GM21528 (cell line): ENCODE data around the gene TFCP2L1.
"Not testable (repeated sequence)": the region's sequence is repeated elsewhere in the genome, so short reads cannot be mapped to it uniquely, and the experiment has no call there.

Experiments
- ATAC-seq: cut with Tn5 transposase; IDR thresholded peaks from one replicate; pipeline ENCODE4 v1.9.1; 2021; ENCODE audit warnings: mild to moderate bottlenecking, moderate library complexity; ENCODE audit not compliant: unreplicated experiment, low FRiP score

Gene TFCP2L1

DNA sequence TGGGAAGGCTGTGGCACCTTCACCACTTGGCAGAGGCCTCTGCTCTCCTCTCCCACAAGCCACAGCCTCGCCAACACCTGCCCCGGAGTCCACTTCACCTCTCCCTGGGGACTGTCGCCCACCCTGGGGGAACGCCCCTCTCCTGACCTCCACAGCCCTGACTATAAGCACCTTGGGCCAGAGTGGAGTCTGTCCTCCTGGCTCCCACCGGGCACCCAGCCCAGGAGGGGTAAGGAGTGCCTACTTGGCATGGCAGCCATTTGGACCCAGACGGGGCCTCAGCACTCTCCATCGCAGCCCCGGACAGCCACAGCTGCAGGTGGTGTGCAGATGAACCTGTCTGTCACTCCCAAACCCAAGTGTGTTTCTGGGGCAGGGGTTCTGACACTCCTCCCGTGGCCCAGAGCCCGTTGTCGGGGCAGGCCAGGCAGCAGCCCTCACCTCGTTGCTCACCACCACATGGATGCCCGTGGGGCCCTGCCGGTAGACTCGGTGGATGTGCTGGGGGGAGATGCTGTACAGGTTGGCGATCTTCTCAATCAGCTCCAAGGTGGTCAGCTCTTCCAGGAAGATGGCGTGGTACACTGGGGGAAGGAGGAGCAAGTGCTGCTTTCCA, 53.5 kb downstream of the TFCP2L1 start:
- no peak for ATAC-seq

DNA sequence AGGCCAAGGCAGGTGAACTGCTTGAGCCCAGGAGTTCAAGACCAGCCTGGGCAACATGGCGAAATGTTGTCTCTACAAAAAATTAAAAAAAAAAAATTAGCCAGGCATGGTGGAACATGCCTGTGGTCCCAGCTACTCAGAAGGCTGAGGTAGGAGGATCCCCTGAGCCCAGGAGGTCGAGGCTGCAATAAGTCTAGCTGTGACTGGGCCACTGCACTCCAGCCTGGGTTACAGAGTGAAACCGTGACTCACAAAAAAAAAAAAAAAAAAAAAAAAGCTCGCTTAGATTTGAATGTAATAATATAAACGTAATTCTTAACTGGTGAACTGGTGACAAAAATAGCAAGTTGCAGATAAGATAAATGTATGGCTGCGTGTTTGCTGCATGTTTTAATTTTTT, 56.5 kb downstream of the TFCP2L1 start:
- no peak for ATAC-seq

DNA sequence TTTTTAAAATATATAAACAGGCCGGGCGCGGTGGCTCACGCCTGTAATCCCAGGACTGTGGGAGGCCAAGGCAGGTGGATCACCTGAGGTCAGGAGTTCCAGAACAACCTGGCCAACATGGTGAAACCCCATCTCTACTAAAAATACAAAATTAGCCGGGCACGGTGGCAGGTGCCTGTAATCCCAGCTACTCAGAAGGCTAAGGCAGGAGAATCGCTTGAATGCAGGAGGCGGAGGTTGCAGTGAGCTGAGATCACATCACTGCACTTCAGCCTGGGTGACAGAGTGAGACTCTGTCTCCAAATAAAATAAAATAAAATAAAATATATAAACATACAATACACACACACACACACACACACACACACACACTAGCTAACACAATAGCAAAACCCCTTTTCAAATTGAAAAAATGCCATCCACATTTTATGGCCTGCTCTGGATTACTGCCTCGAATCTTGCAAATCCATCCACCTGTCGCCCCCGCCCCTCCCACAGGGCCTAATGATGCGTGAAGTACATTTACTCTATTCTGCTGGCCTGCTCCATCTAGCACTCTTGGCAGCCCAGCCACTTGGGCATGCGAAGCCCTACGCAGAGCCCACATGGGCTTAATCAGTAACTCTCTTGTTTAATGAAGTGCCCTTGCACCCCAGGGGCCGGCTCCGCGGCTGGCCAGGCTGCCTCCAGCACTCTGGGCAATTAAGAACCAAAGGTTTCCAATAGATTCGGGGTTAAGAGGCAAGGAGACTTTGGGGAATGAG, 57.4 kb downstream of the TFCP2L1 start:
- ATAC-seq = not testable (repeated sequence)

DNA sequence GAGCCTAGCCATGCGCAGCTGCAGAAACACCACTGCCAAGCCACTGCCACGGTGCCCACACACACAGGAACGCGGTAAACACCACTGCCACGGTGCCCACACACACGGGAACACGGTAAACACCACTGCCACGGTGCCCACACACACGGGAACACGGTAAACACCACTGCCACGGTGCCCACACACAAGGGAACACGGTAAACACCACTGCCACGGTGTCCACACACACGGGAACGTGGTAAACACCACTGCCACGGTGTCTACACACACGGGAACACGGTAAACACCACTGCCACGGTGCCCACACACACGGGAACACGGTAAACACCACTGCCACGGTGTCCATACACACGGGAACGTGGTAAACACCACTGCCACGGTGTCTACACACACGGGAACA, 59.3 kb downstream of the TFCP2L1 start:
- ATAC-seq = not testable (repeated sequence)

DNA sequence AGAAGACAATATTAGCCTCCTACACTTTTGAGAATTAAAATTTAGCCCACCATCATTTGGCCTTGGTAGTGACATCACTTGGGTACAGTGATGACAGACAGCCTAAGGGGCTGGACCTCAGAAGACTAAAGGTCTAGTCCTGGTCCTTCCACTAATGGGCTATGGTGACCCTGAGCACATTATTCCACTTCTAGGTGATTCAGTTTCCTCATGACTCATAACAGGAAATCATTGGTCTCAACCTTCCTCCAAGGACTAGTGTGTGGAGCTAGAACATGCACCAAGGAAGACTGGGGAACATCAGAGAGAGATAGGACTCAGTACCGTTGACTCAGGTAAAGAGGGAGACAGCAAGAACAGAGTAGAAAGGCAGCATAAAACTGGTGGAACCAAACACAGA, 64.0 kb downstream of the TFCP2L1 start:
- ATAC-seq = no peak

DNA sequence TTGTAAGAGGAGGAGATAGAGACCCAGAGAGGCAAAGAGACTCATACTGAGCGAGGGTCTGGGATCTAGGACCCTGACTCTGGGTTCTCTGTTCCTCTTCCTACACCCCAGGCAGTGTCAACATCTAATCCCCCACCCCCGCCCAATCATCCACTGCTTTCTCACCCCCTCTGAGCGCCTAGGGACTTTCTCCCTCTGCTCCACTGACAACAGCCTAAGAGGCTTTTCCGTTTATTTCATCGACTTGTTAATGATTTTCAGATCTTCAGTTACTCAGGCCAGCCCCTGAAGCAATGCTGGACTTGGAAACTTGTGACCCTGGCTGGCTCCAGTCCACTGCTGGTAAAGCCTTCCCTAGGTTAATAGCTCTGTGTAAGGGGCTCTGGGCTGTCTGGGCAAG, 65.1 kb downstream of the TFCP2L1 start:
- no peak for ATAC-seq

DNA sequence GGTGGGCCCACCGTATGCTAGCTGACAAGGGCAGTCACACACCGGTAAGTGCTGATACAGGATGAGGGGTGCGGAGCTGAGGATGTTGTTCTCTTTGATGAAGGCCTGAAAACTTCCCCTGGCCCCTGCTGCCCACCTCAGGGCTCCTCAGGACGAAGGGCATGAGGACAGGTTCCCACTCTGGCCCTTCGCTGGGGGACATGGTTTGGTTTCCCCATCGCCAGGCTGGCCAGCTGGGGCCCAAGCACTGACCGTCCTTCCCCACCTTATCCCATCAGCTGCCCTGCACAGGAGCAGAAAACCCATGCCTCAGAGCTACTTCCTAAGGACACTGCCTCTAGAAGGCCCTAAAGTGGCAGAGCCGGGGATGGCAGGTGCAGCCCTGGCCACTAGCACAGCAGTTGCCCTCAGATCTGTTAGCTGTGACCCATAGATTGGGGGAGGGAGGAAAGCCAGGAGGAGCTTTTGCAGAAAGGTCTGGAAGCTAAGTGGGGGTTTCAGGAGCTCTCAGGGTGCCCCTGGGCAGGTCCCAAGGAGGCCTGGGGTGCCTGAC, 66.5 kb downstream of the TFCP2L1 start:
- ATAC-seq = no peak

DNA sequence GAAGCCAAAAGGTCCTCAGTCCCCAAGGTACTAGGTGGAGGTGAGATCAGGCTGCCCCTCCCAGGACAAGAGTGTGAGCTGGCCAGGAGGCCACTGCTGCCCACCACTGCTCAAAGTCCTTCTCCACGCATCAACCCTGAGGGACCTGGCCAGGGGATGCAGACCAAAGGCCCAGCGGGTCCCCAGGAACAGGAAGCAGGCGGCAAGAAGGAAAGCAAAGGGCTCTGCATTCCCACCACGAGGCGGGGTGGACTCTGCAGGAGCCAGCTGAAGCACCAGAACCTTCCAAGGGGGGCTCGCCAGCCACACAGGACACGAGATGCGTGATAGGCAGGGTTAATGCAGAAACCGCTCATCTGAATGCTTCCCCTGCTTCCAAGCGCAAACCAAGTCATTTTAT, 67.4 kb downstream of the TFCP2L1 start:
- no peak for ATAC-seq

DNA sequence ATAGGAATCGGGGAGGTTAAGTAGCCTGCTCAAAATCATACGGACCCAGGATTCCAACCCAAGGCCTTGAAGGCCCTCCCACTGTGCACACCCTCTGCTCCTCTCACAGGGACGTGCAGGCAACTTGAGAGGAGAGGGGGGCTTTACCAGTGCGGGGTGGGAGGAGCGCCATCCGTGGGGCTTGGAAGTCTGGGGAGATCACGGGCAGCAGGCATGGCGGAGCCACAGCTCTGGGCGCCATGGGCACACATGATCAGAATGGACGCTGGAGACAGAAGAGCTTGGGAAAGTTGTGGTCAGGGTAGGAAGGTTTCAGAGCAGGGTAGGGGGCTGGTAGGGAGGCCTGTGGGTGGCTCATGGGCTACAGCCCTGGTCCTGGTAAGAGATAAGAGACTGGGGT, 70.7 kb downstream of the TFCP2L1 start:
- no peak for ATAC-seq

DNA sequence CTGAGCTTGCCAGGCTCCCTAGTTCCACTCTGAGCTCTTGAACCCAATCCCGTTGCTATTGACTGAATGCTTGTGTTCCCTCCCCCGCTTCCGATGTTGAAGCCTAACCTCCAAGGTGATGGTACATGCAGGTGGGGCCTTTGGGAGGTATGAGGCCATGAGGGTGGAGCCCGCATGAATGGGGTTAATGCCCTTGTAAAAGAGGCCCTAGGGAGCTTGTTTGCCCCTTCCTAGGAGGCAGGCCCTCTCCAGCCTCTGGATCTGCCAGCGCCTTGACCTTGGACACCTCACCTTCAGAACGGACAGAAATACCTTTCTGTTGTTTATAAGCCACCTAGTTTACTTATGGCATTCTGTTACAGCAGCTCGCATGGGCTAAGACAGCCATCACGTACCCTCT, 71.6 kb downstream of the TFCP2L1 start:
- ATAC-seq = no peak

DNA sequence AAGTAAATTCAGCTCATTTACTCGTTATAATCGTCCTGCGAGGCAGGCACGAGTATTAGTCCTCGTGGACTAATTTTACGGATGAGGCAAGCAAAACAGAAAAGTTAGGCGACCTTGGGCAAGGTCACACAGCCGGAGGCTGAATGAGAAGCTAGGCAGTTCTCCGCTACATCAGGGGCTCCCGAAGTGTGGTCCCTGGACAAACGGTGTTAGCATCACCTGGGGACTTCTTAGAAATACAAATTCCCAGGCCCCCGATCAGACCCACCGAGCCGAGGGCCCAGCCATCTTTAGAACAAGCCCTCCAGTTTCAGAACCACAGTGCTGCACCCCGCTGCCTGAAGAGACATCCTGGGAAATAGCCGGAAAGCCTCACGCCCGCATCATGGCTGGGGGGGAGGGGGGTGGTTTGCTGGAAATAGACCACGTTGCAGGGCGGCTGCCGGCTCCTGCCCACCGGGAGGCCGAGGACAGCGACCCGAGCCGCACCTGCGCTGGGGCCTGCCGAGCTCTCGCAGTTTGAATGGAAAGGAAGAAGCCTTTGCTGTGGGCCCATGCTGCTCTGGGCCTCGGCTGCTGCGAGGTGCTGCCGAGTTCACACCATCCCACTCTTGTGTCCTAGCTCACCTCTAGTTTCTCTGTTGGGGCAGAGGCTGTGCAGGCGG, 72.2 kb downstream of the TFCP2L1 start:
- ATAC-seq = no peak

DNA sequence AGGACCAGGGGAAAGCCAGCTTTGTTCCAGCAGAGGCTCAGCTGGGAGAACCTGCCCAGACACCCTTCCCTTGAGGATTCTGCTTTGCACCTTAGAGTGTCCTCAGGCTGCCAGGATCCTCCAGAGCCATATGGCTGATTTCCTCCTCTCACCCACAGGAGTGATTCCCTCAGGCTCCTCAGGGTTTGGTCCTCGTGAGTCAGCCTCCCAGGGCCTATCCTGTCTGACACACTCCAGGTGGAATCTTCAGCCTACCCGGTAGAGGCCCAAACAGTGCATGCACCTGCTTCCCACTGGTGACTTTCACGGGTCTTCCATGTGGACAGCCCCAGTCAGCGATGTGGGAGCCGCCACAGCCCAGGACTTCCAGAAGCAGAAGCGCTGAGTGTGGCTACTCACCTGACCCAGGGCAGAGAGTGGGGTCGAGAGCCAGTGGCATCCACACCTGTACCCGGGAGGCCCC, 73.3 kb downstream of the TFCP2L1 start:
- no peak for ATAC-seq

DNA sequence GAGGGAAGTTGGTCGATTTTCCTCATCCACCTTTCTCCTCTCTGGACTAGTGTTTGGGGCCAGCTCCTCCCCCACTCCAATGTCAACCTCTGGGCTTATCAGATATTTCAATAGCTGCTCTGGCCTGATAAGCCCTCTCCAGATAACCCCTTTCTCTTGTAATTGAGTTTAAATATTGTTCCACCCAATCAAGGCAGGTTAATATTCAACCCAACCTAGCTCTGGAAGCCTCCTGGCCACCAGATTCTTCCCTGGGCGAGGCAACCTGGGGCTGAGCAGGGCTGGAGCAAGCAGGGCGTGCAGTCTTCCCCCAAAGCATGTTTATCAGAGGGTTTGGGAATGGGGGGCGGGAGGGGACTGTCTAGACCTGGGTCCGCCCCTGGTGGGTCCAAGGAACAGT, 73.8 kb downstream of the TFCP2L1 start:
- no peak for ATAC-seq

DNA sequence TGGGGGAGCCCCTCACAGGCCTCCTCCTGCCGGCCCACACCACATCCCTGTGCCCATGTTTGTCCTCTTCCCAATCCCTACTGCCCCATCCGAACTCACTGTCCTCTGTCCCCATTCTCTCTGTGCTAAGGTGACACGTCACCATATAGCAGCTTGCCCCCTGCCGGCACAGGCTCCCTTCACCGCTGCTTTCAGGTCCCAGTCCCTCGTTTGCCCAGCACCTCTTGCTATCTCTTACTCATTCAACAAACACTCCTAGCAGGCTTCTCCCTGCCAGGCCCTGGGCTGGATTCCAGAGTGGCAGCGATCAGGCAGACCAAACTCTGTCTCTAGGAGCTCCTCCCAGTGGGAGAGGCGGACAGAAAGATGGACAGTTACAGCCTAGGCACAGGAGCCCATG, 74.3 kb downstream of the TFCP2L1 start:
- ATAC-seq = no peak

DNA sequence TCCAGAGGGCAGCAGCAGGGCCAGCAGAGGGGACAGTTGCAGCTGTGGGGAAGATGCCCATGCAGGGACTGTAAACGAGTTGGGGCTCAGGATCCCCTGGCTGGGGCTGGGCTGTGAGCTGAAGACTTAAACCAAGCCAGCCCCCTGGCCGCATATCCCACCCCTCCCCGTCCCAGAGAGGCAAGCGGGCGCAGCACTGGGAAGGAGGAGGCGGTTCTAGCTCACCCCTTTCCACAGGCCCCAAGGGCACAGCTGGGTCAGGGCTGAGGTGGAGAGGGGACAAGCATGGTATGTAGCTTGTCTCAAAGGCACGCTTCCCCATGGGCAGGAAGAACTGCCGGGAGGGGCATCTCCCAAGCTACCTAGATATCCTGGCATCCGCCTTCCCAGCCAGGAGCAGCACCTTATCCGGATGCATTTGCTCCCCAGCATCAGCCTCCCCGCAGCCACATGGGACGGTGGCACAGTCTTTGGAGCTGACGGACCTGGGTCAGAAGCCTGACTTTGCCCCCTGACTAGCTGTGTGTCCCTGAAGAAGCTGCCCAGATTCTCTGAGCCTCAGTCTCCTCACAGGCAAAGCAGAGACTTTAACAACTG, 75.9 kb downstream of the TFCP2L1 start:
- no peak for ATAC-seq

DNA sequence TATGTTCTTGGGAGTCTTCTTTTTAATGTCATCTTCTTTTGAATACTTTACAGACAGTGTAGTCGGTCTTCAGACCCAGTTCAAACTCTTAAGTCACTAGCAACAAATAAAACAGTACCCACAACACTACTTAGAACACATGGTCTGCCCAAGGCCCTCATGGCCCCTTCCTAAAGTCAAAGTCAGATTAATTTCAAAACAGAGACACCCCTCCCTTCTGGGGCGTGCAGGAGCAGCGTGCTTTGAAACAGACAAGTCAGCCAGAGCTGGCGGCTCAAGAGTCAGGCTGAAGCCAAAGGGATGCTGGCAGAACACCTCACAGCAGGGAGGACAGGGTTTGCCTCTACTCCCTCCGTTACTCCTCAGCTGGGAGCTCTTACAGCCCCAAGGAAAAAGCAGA, 77.5 kb downstream of the TFCP2L1 start:
- no peak for ATAC-seq

DNA sequence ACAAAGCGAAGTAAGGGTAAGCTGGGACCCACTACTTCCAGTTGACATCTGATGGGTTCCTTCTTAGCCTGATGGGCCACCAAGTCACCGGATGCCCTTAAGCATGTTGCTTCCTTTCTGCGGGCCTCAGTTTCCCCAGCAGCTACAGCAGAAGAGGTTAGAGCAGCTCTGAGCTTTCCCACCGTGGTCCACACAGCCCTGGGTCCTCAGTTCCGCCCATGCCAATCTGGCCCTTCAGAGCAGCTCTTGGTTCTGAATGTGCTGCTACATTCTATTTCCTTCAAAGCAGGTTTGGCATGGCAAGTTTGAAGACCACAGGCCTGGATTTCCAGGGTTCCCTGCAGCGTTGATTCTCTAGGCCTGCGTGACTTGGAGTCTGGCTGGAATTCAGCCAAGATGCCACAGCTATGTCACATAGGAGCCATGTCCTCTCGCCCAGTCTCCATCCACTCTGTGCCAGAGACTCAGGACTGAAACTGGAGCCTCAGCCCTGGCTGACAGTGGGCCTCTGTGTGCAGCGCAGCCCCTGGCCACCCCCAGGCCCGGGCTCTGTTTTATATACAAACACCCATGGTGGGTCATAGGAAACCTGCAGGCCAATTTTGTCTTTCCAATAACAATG, 79.6 kb downstream of the TFCP2L1 start:
- no peak for ATAC-seq

DNA sequence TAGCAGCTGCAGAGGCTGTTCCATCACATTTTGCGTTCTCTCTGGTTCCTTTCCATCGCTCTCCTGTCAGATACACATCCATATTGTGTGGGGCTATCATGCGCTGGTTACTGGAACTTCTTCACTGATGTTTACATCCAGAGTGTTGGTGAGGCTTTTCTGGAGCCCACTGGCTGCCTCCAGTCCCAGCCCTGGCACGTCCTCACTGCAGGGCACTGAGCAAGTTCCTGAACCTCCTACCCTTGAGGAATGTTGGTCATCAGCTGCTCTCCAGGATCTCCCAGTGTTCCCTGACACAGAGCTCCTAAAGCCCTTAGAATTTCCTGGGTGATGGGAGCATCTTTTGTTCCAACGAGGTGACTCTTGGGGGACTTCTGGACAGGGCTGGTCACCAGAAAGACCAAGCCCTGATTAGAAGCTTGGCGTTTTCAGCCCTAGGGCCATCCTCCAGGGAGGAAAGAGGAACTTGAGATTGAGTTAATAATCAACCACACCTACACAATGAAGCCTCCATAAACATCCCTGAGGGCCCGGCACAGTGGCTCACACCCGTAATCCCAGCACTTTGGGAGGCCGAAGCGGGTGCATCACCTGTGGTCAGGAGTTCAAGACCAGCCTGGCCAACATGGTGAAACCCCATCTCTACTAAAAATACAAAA, 81.3 kb downstream of the TFCP2L1 start:
- no peak for ATAC-seq

DNA sequence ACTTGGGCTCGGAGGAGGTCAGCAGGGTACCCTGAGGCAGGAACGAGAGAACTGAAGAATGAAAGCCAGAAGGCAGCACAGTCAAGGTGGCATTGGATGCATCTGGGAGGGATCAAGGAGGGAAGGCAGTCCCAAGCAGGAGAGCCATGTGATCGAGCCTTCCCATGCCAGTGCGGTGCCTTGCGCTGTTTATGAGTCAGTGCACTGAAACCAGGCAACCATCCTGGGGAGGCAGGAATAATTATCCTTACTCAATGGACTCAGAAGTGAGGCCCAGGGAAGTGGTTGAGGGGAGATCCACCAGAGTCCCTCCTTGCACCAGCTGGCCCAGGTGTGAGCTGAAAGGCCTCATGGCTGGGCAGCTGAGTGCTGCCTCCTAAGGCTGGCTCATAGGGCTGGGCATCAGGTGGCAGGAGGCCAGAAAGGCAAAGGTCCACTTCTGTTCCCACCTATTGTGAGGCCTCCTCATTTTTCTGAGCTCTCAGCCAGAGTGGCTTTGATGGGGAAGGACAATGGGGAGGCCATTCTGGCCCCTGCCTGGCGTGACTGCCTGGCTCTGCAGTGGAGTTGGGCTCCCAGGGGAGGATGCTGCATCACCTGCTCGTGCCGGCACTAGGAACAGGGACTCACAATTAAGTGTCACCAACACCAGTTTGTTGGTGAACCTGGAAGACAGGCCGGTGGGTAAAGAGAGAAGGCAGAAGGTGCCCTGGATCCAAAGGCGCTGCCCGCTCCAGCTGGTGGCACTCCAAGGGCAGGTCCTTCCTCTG, 82.3 kb downstream of the TFCP2L1 start:
- no peak for ATAC-seq
